GM19043 (cell line): Measurements from ENCODE around the gene ALK.
"Not testable (repeated sequence)": the region's sequence is repeated elsewhere in the genome, so short reads cannot be mapped to it uniquely, and the experiment has no call there.

Source experiments
- ATAC-seq: cut with Tn5 transposase; IDR thresholded peaks from one replicate; pipeline ENCODE4 v1.9.1; 2021; ENCODE audit warnings: low read depth; ENCODE audit not compliant: unreplicated experiment

ALK gene

GRCh38 chr2:29272311-29272710 lies 649.1 kb downstream of the ALK start:
- no peak for ATAC-seq

DNA sequence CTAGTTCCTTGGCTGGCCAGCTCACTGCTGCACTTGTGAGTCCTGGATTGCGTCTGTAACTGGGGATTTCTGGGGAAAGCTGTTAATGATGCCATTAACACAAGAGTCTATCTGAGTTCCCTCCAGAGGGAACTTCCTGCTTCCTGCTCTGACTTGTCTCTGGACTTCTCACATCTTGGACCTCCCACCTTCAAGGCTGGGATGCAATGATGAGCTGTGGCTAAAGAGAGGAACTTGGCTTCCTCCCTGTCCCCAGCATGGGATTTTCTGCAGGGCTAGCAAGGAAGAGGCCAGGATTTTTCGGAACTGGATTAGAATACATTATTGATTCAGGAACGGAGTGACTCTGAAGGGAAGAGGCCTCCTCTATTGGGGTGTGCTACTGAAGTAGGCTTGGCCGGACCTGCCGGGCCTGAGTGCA lies 650.7 kb downstream of the ALK start:
- ATAC-seq, result no peak

- ATAC-seq, result no peak
These were observed 651.6 kb downstream of the ALK start for GRCh38 chr2:29269765-29270109.

- no peak for ATAC-seq
These were observed 652.2 kb downstream of the ALK start for GRCh38 chr2:29269095-29269764.

- ATAC-seq, result no peak
These were observed 653.7 kb downstream of the ALK start for GRCh38 chr2:29267720-29268119.

GRCh38 chr2:29263886-29264285 lies 657.5 kb downstream of the ALK start:
- ATAC-seq, result no peak

- ATAC-seq, result no peak
These were observed 658.6 kb downstream of the ALK start for GRCh38 chr2:29262681-29263260.

- no peak for ATAC-seq
These were observed 660.4 kb downstream of the ALK start for GRCh38 chr2:29261003-29261402.

- ATAC-seq, result no peak
These were observed 661.1 kb downstream of the ALK start for GRCh38 chr2:29260142-29260772.

GRCh38 chr2:29259221-29259620 lies 662.2 kb downstream of the ALK start:
- ATAC-seq, result no peak

GRCh38 chr2:29255004-29255403 lies 666.4 kb downstream of the ALK start:
- ATAC-seq, result no peak

DNA sequence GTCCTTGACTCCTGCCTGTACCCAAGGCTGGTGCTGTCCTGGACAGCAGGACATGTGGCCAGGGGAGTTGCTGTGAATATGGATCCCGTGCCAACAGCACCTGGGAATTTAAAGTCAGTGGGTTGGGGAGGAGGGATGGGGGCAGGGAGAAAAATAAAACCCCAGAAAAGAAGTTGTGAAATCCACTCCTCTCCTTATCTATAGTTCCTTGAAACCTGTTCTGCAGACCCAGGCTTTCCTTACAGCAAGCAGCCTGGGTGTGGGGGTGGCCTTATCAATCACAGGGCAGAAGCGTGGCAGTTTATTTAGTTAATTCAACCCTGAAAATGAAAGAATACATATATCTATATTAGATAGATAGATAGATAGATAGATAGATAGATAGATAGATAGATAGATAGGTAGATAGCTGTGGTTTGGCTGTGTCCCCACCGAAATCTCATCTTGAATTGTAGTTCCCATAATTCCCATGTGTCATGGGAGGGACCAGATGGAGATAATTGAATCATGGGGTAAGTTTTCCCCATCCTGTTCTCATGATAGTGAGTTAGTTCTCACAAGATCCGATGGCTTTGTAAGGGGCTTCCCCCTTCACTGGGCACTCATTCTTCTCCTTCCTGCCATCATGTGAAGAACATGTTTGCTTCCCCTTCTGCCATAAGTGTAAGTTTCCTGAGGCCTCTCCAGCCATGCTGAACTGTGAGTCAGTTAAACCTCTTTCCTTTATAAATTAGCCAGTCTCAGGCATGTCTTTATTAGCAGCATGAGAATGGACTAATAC lies 667.7 kb downstream of the ALK start:
- ATAC-seq, result not testable (repeated sequence)

GRCh38 chr2:29253026-29253425 lies 668.4 kb downstream of the ALK start:
- no peak for ATAC-seq

GRCh38 chr2:29251406-29251805 lies 670.0 kb downstream of the ALK start:
- no peak for ATAC-seq

- no peak for ATAC-seq
These were observed 670.4 kb downstream of the ALK start for GRCh38 chr2:29250977-29251376.

GRCh38 chr2:29249666-29250253 lies 671.6 kb downstream of the ALK start:
- ATAC-seq, result no peak

GRCh38 chr2:29247336-29247914 lies 674.0 kb downstream of the ALK start:
- no peak for ATAC-seq

GRCh38 chr2:29246383-29247300 lies 674.7 kb downstream of the ALK start:
- ATAC-seq, result no peak

DNA sequence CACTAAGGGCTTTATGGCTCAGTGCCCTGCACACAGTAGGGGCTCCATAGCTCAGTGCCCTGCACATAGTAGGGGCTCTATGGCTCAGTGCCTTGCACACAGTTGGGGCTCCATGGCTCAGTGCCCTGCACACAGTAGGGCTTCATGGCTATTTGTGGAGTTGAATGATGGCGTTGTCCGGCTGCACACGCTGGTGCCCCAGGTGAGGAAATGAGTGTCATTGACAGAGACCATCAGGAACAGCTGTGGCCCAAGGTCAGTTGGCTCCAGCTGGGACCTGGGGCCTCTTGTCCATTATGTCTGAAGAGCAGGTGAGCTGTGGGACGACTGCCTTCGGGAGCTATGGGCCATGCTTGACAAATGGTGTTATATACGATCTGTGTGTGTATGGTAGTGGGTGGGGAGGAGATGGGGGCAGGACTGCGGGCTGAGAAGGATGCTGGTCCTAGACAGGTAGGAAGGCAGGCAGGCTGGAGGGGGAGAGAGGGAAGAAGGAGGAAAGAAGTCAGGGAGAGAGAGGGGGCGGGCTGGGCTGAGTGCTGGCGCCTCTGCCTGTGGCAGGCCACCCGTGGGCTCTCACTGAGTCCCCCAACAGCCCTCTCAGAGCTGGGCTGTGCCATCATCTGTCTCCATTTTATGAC lies 675.5 kb downstream of the ALK start:
- ATAC-seq, result no peak
